AG08395 (cell line): Measurements from ENCODE around the gene CLDN5.

Experiments
- DNase-seq: peaks from one replicate; pipeline ENCODE4 v3.0.0; 2012; ENCODE audit warnings: mixed read lengths, low spot score

CLDN5 gene

DNA sequence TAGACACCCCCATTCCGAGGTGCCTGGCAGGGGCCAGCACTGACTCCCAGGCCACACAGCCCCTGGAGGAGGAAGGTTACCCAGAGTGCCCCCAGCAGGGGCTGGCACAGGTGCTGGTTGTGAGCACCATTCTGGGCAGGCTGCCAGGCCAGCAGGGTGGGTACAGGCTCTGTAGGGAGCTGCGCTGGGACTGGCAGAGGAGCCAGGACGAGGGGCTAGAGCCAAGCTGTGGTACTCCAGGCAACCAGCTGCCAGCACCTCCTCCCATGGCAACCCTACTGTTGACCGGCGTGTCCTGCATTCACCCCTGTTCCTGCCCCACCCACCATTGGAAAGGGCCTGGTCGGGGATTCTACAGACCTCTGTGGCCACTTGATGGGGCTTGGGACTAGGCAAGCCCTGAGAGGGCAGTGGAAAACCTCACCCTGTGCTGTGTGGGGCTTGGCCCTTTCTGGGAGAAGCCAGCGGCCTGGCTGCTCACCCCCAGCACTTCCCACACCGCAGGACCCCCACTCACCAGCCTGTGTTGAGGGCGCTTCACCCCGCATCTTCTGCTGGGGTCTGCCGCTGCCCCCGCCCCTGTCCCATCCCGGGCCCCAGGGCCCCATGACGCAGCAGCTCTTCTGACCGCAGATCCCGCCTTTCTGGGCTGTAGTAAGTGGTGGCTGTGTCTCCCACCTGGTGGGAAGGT is 1.9 kb downstream of the CLDN5 start:
- no peak for DNase-seq

GRCh38 chr22:19520566-19521305 is 3.5 kb downstream of the CLDN5 start:
- no peak for DNase-seq

DNA sequence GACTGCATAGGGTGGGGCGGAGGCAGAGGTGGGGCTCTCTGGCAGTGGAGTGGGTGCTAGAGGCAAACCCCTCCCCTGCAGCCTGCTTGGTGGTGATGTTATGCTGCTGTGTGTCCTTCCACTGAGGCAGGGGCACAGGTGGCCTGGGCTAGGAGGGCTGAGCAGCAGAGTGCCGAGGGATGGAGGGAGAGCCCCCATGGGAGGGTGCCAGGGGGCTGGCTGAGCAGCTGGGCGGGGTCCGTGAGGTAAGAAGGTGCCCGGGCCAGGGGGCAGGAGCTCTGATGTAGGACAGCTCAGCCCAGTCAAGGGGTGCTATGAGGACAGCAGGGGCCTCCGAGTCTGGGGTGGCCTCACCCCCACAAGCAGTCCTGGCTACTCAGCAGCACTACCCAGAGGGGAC is 4.2 kb downstream of the CLDN5 start:
- DNase-seq = no peak

DNA sequence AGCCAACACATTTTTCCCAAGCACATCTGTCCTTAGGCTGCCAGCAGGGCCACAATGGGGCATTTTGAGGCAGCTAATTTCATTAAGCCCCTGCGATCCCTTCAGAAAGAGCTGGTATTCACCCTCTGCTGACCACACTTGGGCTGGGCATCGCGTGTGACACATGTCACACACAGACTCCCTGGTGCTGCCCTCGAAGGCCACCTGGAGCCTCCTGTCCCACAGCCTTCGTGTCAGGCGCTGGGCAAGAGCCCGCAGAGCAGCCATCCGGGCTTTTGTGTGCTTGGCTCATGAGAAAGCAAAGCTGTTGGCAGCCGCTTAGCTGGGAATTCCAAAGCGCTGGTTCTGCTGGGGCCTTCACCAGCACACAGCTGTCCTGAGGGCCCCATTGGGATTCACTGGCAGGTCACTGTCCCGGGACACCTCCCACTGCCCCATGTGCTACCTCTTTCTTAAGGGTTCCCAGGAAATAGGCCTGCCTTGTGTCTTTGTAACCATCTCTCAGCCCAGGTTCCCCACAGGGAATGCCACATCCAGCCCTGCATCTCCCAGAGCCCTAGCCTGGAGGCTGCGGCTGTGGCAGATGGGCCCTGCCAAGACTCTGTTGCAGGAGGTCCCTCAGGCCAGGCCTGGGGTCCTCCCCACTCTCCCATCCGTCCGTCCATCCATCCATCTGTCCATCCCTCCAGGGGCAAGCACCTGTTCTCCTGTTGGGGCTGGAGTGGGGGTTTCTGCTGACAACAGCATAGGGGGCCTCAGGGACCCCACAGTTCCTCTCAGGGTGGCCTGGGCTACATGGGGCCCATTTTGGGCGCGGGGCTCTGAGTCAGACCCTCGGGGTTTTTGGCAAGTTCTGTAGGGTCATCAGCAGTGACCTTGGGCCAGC is 4.9 kb downstream of the CLDN5 start:
- DNase-seq = no peak

GRCh38 chr22:19518635-19519034 is 5.6 kb downstream of the CLDN5 start:
- no peak for DNase-seq

GRCh38 chr22:19517919-19518611 is 6.1 kb downstream of the CLDN5 start:
- DNase-seq = no peak

DNA sequence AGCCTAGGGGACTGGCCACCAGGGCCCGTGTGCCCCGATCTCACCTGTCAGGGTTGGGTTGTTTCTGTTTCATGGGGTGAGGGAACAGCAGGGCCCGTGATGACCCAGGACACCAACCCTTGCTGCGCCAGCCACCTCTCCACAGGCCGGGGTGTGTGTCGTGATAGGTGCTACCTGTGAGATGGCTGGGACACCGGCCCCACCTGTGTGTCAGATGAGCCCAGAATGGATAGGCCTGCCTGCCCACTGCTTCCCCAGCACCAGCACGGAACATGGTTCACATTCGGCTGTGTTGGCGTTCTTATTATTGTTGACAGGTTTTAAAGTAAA is 7.1 kb downstream of the CLDN5 start:
- no peak for DNase-seq

GRCh38 chr22:19516378-19517170 is 7.6 kb downstream of the CLDN5 start:
- no peak for DNase-seq

DNA sequence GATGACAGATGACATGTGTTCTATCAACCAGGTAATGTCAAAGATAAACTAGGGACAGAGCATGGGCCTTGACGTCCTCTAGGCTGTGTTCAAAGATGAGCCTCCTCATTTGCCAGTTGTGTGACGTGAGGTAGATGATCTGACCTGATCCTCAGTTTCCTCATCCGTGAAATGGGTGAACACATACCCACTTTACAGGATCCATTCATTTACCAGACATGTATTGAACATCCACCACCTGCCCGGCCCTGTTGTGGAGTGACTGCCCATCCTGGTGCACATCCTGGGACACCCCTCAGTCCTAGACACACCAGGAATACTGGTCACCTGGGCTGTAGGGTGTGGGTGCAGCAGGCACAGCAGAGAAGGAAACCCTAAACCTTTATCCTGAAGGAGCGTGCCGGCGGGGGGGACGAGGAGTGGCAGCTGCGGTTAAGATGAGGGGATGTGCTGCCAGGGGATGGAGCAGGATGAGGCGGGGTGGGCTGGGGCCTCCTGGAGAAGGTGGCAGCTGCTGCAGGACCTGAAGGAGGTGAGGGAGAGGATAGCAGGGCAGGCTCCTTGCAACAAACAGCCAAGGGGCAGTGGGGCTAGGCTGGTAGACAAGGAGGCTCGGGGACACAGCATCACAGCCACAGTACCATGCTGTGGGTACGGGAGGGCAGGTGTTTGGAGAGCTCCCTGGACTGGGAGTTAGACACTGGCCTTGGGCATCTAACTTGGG is 8.4 kb downstream of the CLDN5 start:
- DNase-seq = no peak

DNA sequence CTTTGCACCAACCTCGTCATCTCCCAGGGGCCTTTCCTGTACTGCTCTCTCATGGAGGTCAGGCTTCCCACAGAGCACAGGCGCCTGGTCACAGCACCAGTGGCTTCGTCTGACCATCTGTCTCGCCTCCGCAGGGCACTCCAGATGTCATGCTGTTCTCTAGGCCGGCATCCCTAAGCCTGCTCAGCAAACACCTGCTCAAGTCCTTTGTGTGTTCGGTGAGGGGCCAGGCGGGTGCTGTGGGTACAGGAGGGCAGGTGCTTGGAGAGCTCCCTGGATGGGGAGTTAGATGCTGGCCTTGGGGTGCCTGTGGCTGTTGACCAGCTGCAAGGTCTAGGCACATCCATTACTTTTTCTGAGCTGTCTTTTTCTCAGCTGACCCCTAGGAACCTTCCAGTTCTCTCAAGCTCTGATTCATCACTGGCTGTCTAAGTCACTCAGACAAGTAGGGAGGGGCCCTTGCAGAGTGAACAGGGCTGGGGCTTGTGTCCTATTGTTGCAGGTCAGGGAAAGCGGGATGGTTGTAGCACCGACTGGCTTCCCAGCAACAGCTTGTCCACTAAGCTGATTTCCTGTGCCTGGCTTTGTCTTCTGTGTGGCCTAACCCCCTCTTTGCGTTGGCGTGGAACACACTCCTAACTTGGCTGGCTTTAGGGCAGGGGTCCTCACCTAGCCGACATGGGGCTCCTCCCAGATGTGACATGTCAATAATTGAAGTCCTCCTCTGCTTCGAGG is 9.2 kb downstream of the CLDN5 start:
- DNase-seq = no peak

DNA sequence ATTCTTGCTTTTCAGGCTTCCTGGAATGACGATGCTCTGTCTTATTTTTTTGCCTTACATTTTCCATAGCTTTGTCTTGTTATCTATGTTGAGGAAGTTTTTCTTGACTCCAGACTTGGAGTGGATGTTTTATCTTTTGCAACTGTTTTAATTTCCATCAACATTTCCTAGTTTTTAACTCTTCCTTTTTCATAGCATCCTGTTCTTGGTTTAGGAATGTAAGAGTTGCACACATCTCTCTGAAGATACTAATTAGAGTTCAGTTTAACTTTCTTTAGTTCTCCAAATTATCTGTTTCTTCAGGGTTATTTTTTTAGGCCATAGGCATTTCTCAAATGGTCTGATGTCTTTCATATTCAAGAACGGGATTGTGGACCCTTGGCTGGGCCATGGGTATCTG is 10.4 kb downstream of the CLDN5 start:
- no peak for DNase-seq

- DNase-seq = no peak
These were observed 13.3 kb downstream of the CLDN5 start for GRCh38 chr22:19510919-19511341.

GRCh38 chr22:19509923-19510322 is 14.3 kb downstream of the CLDN5 start:
- DNase-seq = no peak

DNA sequence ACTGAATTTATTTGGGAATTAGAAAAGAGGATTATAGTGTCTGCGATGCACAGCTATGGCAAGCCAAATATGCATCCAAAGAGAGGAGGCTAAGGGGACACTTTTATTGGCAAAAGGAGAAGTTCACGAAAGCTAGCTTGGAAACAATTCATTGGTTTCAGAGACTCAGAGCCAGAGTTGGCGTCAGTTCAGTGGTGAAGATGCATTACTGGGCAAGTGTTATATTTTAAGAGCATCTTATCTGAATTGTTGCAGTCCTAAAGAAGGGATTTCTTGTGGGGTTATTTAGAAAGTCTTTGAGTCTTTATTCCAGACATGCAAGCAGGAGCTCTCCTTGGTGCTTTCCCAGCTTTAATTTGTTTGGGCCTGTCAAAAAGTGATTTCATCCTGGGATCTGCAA is 15.0 kb downstream of the CLDN5 start:
- no peak for DNase-seq

DNA sequence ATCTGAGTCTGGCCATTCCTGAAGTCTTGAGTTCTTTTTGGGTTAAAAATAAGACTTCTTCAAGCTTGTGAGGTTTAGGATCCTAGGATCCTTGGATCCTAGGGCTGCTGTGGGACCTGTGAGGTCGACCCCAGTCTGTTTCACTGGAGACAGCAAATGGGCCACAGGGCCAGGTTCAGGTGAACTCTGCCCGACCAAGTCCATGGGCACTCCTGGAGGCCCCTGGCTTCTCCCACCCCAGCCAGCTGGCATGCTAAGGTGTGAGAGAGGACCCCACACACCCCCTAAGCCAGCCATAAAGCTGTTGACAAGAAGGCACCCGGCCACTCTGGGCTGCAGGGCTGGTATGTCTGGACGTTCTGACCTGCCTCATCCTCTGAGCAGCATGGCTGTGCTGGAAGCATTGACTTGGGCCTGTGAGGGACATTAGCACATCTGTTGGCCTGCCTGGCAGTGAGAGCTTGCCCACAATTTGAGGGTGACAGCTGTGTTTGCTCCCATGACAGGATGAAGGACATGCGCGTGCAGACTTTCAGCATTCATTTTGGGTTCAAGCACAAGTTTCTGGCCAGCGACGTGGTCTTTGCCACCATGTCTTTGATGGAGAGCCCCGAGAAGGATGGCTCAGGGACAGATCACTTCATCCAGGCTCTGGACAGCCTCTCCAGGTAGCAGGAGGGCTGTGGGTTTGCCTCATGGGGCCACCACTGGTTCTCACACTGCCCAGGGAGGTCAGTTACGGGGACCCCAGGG is 16.0 kb downstream of the CLDN5 start:
- no peak for DNase-seq

GRCh38 chr22:19507534-19507861 is 16.7 kb downstream of the CLDN5 start:
- DNase-seq = no peak

- no peak for DNase-seq
These were observed 18.0 kb downstream of the CLDN5 start for GRCh38 chr22:19506212-19506611.

DNA sequence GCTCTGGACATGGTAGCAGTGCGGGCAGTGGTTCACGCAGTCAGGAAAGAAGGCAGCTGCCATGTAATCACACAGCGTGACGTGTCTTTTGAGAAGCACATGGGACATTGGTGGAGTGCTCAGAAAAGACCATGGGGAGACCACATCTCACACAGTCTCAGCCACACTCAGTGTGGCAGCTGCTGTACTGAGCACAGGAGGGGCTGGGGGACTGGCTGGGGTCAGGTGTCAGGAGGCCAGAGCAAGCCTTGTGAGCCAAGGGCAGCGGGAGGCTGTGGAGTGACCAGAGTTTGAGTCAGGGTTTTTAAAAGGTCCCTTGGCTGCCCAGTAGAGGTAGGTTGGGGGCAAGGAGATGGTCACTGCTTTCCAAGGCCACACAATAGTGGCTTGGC is 18.5 kb downstream of the CLDN5 start:
- no peak for DNase-seq

- no peak for DNase-seq
These were observed 19.1 kb downstream of the CLDN5 start for GRCh38 chr22:19504900-19505734.
